Heart left ventricle (tissue), 13 donors: ENCODE measurements around the gene VGLL4.

Source experiments
- POLR2A ChIP-seq, 2 donors: fragments of 450-650 bp; IDR thresholded peaks; one replicate each; pipeline ENCODE4 v1.6.1; 2017; ENCODE audit warnings: antibody characterized with exemption in 2 of 2, mild to moderate bottlenecking in 2 of 2, moderate library complexity in 2 of 2
- TF ChIP-seq, protein P1 (sequence below), 12 donors: fragments of 200-600 bp; sonication (generic) in 4 of 12; IDR thresholded peaks; one replicate each; pipeline versions ENCODE4 v1.5.0 to v1.8.0; 2018 to 2022; ENCODE audit warnings: antibody characterized with exemption in 12 of 12, mild to moderate bottlenecking in 5 of 12
- donor health status: ischemic (EF 13 %, LVEDD 7.1; RV severe dilation, severe dysfunction).
- donor health status: DM: no; HTN: yes; CAD: no.
- donor health status: DM: no; HTN: no; CAD: no.
- donor health status: ischemic (EF 25% LVEDD 6.9; RV normal size, moderate dysfunction).
- donor health status: ischemic (EF 25% LVEDD 5.7; RV mildly dilated, moderate dysfunction).
- donor health status: ischemic (EF 35%, LVEDD 5.7; RV mildly dilated, moderate dysfunction).
- donor health status: nonischemic (EF 11% LVEDD 7.7; RV severe dilation, severe dysfunction).
- donor health status: DM: yes; HTN: yes; CAD: no.
- donor health status: PGD.
- donor health status: ischemic (EF 29% LVEDD 5.4; RV normal size, mild dysfunction).
- donor health status: nonischemic (EF 23%, LVEDD 6.1; RV moderate dilation, normal function).

DNA sequence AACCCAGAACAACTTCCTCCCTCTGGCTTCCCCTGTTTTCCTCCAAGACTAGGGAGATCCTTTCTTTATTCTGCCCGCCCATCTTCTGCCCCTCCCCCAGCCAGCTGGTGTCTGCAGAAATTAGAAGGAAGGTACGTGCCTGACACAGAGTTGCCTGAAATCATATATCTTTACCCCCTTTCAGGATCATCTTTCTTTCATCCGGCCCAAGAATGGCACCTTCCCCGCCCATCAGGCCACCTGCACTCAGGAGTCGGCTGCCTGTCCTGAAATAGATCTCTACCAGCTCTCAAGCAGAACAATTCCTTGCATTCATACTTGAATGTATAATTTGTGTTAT, 133.7 kb downstream of the VGLL4 start:
- no peak for TF ChIP-seq POLR2A (IDR thresholded peaks at IDR 0.05)
- TF ChIP-seq, protein P1, sequence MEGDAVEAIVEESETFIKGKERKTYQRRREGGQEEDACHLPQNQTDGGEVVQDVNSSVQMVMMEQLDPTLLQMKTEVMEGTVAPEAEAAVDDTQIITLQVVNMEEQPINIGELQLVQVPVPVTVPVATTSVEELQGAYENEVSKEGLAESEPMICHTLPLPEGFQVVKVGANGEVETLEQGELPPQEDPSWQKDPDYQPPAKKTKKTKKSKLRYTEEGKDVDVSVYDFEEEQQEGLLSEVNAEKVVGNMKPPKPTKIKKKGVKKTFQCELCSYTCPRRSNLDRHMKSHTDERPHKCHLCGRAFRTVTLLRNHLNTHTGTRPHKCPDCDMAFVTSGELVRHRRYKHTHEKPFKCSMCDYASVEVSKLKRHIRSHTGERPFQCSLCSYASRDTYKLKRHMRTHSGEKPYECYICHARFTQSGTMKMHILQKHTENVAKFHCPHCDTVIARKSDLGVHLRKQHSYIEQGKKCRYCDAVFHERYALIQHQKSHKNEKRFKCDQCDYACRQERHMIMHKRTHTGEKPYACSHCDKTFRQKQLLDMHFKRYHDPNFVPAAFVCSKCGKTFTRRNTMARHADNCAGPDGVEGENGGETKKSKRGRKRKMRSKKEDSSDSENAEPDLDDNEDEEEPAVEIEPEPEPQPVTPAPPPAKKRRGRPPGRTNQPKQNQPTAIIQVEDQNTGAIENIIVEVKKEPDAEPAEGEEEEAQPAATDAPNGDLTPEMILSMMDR (IDR thresholded peaks at IDR 0.05), result no peak
